HG02798 (cell line): ENCODE results near the gene THSD7B.
"Not testable (repeated sequence)": the region's sequence is repeated elsewhere in the genome, so short reads cannot be mapped to it uniquely, and the experiment has no call there.

ENCODE experiments used
- ATAC-seq: cut with Tn5 transposase; IDR thresholded peaks from one replicate; pipeline ENCODE4 v1.9.1; 2021; ENCODE audit warnings: mild to moderate bottlenecking; ENCODE audit not compliant: unreplicated experiment, poor library complexity

Gene THSD7B

GRCh38 chr2:136929531-136929930 is 164.2 kb downstream of the THSD7B start:
- ATAC-seq: no peak

- ATAC-seq: peak; percentile 48
Measured at GRCh38 chr2:136932700-136933099, 167.4 kb downstream of the THSD7B start.

- ATAC-seq: no peak
Measured at GRCh38 chr2:136935119-136935518, 169.8 kb downstream of the THSD7B start.

GRCh38 chr2:136956050-136956449 is 190.7 kb downstream of the THSD7B start:
- no peak for ATAC-seq

GRCh38 chr2:136957044-136957443 is 191.7 kb downstream of the THSD7B start:
- no peak for ATAC-seq

- no peak for ATAC-seq
Measured at GRCh38 chr2:136962105-136962725, 196.9 kb downstream of the THSD7B start.

GRCh38 chr2:136966485-136966884 is 201.1 kb downstream of the THSD7B start:
- no peak for ATAC-seq

- ATAC-seq: no peak
Measured at GRCh38 chr2:136980303-136980702, 215.0 kb downstream of the THSD7B start.

- ATAC-seq: not testable (repeated sequence)
Measured at GRCh38 chr2:136981689-136982088, 216.3 kb downstream of the THSD7B start.

GRCh38 chr2:136985044-136985443 is 219.7 kb downstream of the THSD7B start:
- no peak for ATAC-seq

GRCh38 chr2:136986605-136987221 is 221.4 kb downstream of the THSD7B start:
- ATAC-seq: no peak

- no peak for ATAC-seq
Measured at GRCh38 chr2:136990316-136990715, 225.0 kb downstream of the THSD7B start.

GRCh38 chr2:136994793-136995192 is 229.4 kb downstream of the THSD7B start:
- ATAC-seq: no peak

GRCh38 chr2:136997557-136997956 is 232.2 kb downstream of the THSD7B start:
- ATAC-seq: no peak

GRCh38 chr2:137000811-137001210 is 235.5 kb downstream of the THSD7B start:
- no peak for ATAC-seq

GRCh38 chr2:137002896-137003295 is 237.6 kb downstream of the THSD7B start:
- ATAC-seq: no peak

GRCh38 chr2:137005210-137005609 is 239.9 kb downstream of the THSD7B start:
- no peak for ATAC-seq

GRCh38 chr2:137007938-137008337 is 242.6 kb downstream of the THSD7B start:
- no peak for ATAC-seq

- ATAC-seq: no peak
Measured at GRCh38 chr2:137009953-137010352, 244.6 kb downstream of the THSD7B start.

- no peak for ATAC-seq
Measured at GRCh38 chr2:137020452-137021196, 255.3 kb downstream of the THSD7B start.

GRCh38 chr2:137021763-137022162 is 256.4 kb downstream of the THSD7B start:
- no peak for ATAC-seq

GRCh38 chr2:137023205-137023604 is 257.9 kb downstream of the THSD7B start:
- ATAC-seq: no peak
